ENCODE data around the gene ATP2B2. TPM values are rescaled to one million over a fixed set of nuclear protein-coding genes. Genes with fewer than 3 reads are reported as not detected.

The ATP2B2 gene
- polyA plus RNA-seq, 1 experiment = not detected

- Histone ChIP-seq H3K36me3 (ENCODE audit: control insufficient read depth, insufficient read depth, low read length) (peaks cover 17% of the 10 kb centered on the region), H3K4me3 (ENCODE audit: low read depth, low read length) (no peak overlapping the region), H3K27me3 (ENCODE audit: control insufficient read depth, insufficient read depth, low read length) (no peaks in the 10 kb centered on the region)
- CTCF ChIA-PET = interaction anchor here (1.6 to 2.5 kb wide), 2 partner anchors 17 to 27 kb away, joined by 9 to 10 read pairs; no protein-coding TSS in a partner anchor
- TF ChIP-seq CTCF (IDR thresholded peaks at IDR 0.05; ENCODE audit: insufficient read depth, low read depth, low read length) = no peak
- POLR2A ChIA-PET = no interaction called here
- DNase-seq (ENCODE audit: low read depth) = no peak
Measured at GRCh38 chr3:10289787-10290355, 215.5 kb downstream of the ATP2B2 start.

- POLR2A ChIA-PET = no interaction called here
- CTCF ChIA-PET = interaction anchor here (2.5 kb wide), 1 partner anchor 26 kb away, joined by 9 read pairs; no protein-coding TSS in a partner anchor
Measured at GRCh38 chr3:10289077-10289476, 216.3 kb downstream of the ATP2B2 start.

GRCh38 chr3:10288575-10288960 lies 216.8 kb downstream of the ATP2B2 start:
- Histone ChIP-seq H3K27me3 (ENCODE audit: control insufficient read depth, insufficient read depth, low read length) (no peaks in the 10 kb centered on the region), H3K4me3 (ENCODE audit: low read depth, low read length) (no peak overlapping the region), H3K36me3 (ENCODE audit: control insufficient read depth, insufficient read depth, low read length) (peaks cover 19% of the 10 kb centered on the region)
- no peak for TF ChIP-seq CTCF (IDR thresholded peaks at IDR 0.05; ENCODE audit: insufficient read depth, low read depth, low read length)
- CTCF ChIA-PET = interaction anchor here (2.5 kb wide), 1 partner anchor 25 kb away, joined by 9 read pairs; no protein-coding TSS in a partner anchor
- POLR2A ChIA-PET = no interaction called here
- no peak for DNase-seq (ENCODE audit: low read depth)

More at GRCh38 chr3:10289077-10289476, 216.3 kb downstream of the ATP2B2 start:
- H3K27me3 ChIP-seq (ENCODE audit: control insufficient read depth, insufficient read depth, low read length) = no peaks in the 10 kb centered on the region
- no peak for DNase-seq (ENCODE audit: low read depth)
- no peak overlapping the region for H3K4me3 ChIP-seq (ENCODE audit: low read depth, low read length)
- no peak for TF ChIP-seq CTCF (IDR thresholded peaks at IDR 0.05; ENCODE audit: insufficient read depth, low read depth, low read length)
- peaks cover 17% of the 10 kb centered on the region for H3K36me3 ChIP-seq (ENCODE audit: control insufficient read depth, insufficient read depth, low read length)

- Histone ChIP-seq H3K27me3 (ENCODE audit: control insufficient read depth, insufficient read depth, low read length) (no peaks in the 10 kb centered on the region), H3K4me3 (ENCODE audit: low read depth, low read length) (no peak overlapping the region), H3K36me3 (ENCODE audit: control insufficient read depth, insufficient read depth, low read length) (peaks cover 19% of the 10 kb centered on the region)
- DNase-seq (ENCODE audit: low read depth) = no peak
- POLR2A ChIA-PET = no interaction called here
- no peak for TF ChIP-seq CTCF (IDR thresholded peaks at IDR 0.05; ENCODE audit: insufficient read depth, low read depth, low read length)
- CTCF ChIA-PET = interaction anchor here (2.5 kb wide), 1 partner anchor 25 kb away, joined by 9 read pairs; no protein-coding TSS in a partner anchor
Measured at GRCh38 chr3:10287936-10288574, 217.3 kb downstream of the ATP2B2 start.

- Histone ChIP-seq H3K36me3 (ENCODE audit: control insufficient read depth, insufficient read depth, low read length) (peaks cover 19% of the 10 kb centered on the region), H3K4me3 (ENCODE audit: low read depth, low read length) (no peak overlapping the region), H3K27me3 (ENCODE audit: control insufficient read depth, insufficient read depth, low read length) (no peaks in the 10 kb centered on the region)
- CTCF ChIA-PET = no interaction called here
- POLR2A ChIA-PET = no interaction called here
- no peak for DNase-seq (ENCODE audit: low read depth)
- no peak for TF ChIP-seq CTCF (IDR thresholded peaks at IDR 0.05; ENCODE audit: insufficient read depth, low read depth, low read length)
Measured at GRCh38 chr3:10286596-10287295, 218.6 kb downstream of the ATP2B2 start.

Measured in BJ (cell line).